Measurements from ENCODE around the gene CXCL12.

CXCL12 gene

DNA sequence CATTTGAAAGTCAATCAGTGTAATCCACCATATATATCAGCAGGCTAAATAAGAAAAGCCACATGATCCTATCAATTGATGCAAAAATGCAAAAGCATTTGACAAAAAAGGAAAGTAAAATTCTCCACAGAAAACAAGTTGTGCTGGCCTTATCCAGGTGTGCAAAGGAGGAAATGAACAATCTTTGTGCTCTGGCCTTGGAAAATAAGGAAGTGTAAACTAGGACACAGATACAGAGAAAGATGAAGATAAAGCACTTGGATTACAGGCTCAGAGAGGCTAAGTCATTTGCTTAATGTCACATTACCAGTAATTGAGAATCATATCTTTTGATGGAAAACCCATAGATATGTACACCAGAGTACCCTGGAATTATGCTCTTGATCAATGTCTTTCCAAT, 54.5 kb downstream of the CXCL12 start:
- DNase-seq: no peak

GRCh38 chr10:44327461-44327860, 57.4 kb downstream of the CXCL12 start:
- no peak for DNase-seq

Data from RPMI8226 (cell line).